Sigmoid colon (tissue), 7 donors: ENCODE measurements around the gene TAP1. TPM values are rescaled to one million over a fixed set of nuclear protein-coding genes. Genes with fewer than 3 reads are reported as not detected.

Experiments used
- DNase-seq: peaks from one replicate; pipeline ENCODE4 v3.0.0-alpha.2; 2019
- H3K27ac ChIP-seq, 4 donors: fragments of 200-600 bp; sonication (generic); one replicate each; pipeline ENCODE4 v1.5.1; 2016 to 2019; ENCODE audit warnings: mild to moderate bottlenecking in 1 of 4
- H3K27me3 ChIP-seq, 3 donors: fragments of 200-600 bp; sonication (generic); one replicate each; pipeline ENCODE4 v1.5.1; 2019; ENCODE audit warnings: mild to moderate bottlenecking in 1 of 3
- H3K36me3 ChIP-seq, 4 donors: fragments of 200-600 bp; sonication (generic); one replicate each; pipeline ENCODE4 v1.5.1; 2016 to 2019
- H3K4me1 ChIP-seq, 4 donors: fragments of 200-600 bp; sonication (generic); one replicate each; pipeline ENCODE4 v1.5.1; 2017 to 2019
- H3K4me3 ChIP-seq, 4 donors: fragments of 200-600 bp; sonication (generic); one replicate each; pipeline ENCODE4 v1.5.1; 2017 to 2019; ENCODE audit warnings: mild to moderate bottlenecking in 2 of 4, moderate library complexity in 1 of 4
- H3K9me3 ChIP-seq, 4 donors: fragments of 200-600 bp in 3 of 4; sonication (generic) in 3 of 4; one replicate each; pipeline versions ENCODE4 v1.5.1 to v1.6.1; 2013 to 2019
- EP300 ChIP-seq, 4 donors: sonication (generic); formaldehyde crosslinking; IDR thresholded peaks; one replicate each; pipeline ENCODE4 v1.6.1; 2017; ENCODE audit warnings: antibody characterized with exemption in 4 of 4
- POLR2A ChIP-seq, 2 donors: fragments of 450-650 bp; IDR thresholded peaks; one replicate each; pipeline ENCODE4 v1.6.1; 2016; ENCODE audit warnings: antibody characterized with exemption in 2 of 2, mild to moderate bottlenecking in 2 of 2, moderate library complexity in 2 of 2
- POLR2AphosphoS5 ChIP-seq, 4 donors: sonication (generic); formaldehyde crosslinking; IDR thresholded peaks; one replicate each; pipeline ENCODE4 v1.6.1; 2017; ENCODE audit warnings: antibody characterized with exemption in 4 of 4
- WGBS, 2 donors: extraction: QIAGEN DNeasy Blood & Tissue Kit; methylation state at CpG; one replicate each; pipeline ENCODE4 v1.1.7; 2013; 5-methylcytosine and 5-hydroxymethylcytosine counted together
- intact Hi-C: fragments of 100-400 bp; cut with DNase I; formaldehyde crosslinking; loops from one replicate; pipeline ENCODE4 v1.15.1; 2023
- polyA plus RNA-seq, 3 donors: library from polyadenylated mRNA; stranded (reverse); fragments of 200-250 nt; gene quantifications; one replicate each; pipeline ENCODE4 v1.2.3, GENCODE V29; 2013
- total RNA-seq, 4 donors: library from RNA; depleted of rRNA; stranded (reverse); fragments of >200 nt; gene quantifications; one replicate each; pipeline ENCODE4 v1.1.0, GENCODE V29; 2016
- TF ChIP-seq, protein P1 (sequence below), 4 experiments: fragments of 450-650 bp in 3 of 4; fragments of 200-600 bp in 1 of 4; IDR thresholded peaks; one replicate each; pipeline ENCODE4 v1.5.1; 2016 to 2019; ENCODE audit warnings: antibody characterized with exemption in 4 of 4, mild to moderate bottlenecking in 3 of 4, moderate library complexity in 2 of 4
- donor health status: healthy with polysubstance abuse.
- donor health status: Bipolar disorder and iron deficiency.
- donor health status: healthy.

Gene TAP1
- total and polyA plus RNA-seq, 7 donors: 11.4 to 211 (median 23.5) TPM

DNA sequence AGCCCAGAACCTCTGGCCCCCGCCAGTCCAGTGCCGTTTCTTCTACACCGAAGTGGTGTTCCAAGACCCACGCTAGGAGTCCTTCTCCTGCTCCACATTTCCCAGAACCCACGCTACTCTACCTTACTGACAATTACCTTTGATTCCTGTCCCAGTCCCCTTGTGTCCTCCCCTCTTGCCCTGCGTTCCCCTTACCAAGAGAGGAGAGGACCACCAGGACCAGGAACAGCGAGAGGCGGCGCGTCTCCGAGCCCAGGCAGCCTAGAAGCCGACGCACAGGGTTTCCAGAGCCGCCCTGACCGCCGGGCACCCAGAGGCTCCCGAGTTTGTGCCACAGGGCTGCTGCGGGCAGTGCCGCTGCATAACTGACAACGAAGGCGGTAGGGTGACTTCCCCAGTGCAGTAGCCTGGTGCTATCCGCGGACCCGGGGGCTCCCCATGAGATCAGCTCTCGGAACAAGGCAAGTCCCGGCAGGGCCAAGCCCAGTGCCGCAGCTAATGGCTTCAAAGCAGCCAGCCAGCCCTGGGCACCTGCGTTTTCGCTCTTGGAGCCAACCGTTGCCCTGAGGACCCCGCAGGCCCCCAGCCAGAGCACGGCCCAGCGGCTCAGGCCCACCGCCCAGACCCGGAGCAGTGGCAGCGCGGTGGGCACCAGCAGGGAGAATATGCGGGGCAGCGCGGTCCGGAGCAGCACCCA, 512 bp downstream of the TAP1 start:
- TF ChIP-seq, protein P1, sequence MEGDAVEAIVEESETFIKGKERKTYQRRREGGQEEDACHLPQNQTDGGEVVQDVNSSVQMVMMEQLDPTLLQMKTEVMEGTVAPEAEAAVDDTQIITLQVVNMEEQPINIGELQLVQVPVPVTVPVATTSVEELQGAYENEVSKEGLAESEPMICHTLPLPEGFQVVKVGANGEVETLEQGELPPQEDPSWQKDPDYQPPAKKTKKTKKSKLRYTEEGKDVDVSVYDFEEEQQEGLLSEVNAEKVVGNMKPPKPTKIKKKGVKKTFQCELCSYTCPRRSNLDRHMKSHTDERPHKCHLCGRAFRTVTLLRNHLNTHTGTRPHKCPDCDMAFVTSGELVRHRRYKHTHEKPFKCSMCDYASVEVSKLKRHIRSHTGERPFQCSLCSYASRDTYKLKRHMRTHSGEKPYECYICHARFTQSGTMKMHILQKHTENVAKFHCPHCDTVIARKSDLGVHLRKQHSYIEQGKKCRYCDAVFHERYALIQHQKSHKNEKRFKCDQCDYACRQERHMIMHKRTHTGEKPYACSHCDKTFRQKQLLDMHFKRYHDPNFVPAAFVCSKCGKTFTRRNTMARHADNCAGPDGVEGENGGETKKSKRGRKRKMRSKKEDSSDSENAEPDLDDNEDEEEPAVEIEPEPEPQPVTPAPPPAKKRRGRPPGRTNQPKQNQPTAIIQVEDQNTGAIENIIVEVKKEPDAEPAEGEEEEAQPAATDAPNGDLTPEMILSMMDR (IDR thresholded peaks at IDR 0.05): no peak
- TF ChIP-seq EP300 (IDR thresholded peaks at IDR 0.05): no peak
- peak in 1 of 2 donors; percentile 15 for TF ChIP-seq POLR2A (IDR thresholded peaks at IDR 0.05)
- peak in 1 of 4 donors; percentile 47 for TF ChIP-seq POLR2AphosphoS5 (IDR thresholded peaks at IDR 0.05)
- Histone ChIP-seq H3K27ac (peak overlapping the region; percentile 96 to 99 (median 98)), H3K36me3 (peaks cover 12 to 46% (median 27%) of the 10 kb centered on the region in 4 donors), H3K4me1 (peaks cover 0 to 35% (median 26%) of the 10 kb centered on the region in 4 donors), H3K4me3 (peak overlapping the region; percentile 80 to 90 (median 82)), H3K27me3 (no peaks in the 10 kb centered on the region), H3K9me3 (no peaks in the 10 kb centered on the region)
- peak; percentile 80 for DNase-seq
- intact Hi-C loops: loop anchor here (1.0 to 5.0 kb wide), 2 partner anchors 15 to 354 kb away; partner anchors contain the start of genes RING1 and TAP2
- WGBS, 2 donors: 0% methylated on average over 41 of the region's 41 CpGs

DNA sequence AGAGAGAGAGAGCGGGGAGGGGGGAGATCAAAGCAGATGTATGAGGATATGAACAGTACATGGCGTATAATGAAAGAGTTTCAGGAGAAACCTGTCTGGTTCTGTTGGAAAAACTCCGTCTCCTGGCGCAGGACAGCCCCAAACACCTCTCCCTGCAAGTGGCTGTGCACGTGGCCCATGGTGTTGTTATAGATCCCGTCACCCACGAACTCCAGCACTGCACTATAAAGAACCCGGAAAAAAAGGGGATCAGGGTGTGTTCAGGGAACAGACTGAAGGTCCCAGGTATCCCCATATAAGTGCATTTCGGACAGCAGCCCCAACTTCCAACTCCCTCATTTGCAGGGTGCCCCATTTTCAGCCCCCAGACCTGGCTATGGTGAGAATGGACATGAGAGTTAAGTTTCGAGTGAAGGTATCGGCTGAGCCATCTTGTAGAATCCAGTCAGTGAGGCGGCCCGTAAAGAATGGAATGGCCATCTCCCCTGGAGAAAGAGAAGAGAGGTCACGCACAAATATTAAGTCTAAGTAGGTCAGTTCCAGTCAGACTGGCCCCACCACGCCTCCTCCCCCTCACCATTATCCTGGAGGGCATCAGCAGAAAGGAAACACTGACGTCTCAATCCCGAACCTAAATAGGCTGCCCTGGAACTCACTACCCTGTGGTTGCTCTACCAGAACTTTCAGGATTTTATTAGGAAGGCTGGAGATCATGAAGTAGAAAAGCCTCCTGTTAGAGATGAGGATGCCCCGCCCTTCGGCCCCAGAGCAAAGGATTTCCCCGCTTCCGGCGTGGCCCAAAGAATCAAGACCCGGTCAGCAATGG, 1.3 kb downstream of the TAP1 start:
- H3K4me3 ChIP-seq: peak overlapping the region; percentile 80 to 90 (median 82)
- DNase-seq: peak; percentile 79
- peak overlapping the region; percentile 96 to 99 (median 98) for H3K27ac ChIP-seq
- no peaks in the 10 kb centered on the region for H3K9me3 ChIP-seq
- WGBS, 2 donors: 41 to 43% methylated on average over 23 of the region's 23 CpGs
- H3K27me3 ChIP-seq: no peaks in the 10 kb centered on the region
- H3K4me1 ChIP-seq: peaks cover 0 to 35% (median 26%) of the 10 kb centered on the region in 4 donors
- TF ChIP-seq POLR2AphosphoS5 (IDR thresholded peaks at IDR 0.05): peak in 1 of 4 donors; percentile 24
- TF ChIP-seq, protein P1 (IDR thresholded peaks at IDR 0.05): no peak
- intact Hi-C loops: loop anchor here (5.0 kb wide), 1 partner anchor 355 kb away; the partner anchor contains the start of gene RING1
- peaks cover 12 to 46% (median 28%) of the 10 kb centered on the region in 4 donors for H3K36me3 ChIP-seq

DNA sequence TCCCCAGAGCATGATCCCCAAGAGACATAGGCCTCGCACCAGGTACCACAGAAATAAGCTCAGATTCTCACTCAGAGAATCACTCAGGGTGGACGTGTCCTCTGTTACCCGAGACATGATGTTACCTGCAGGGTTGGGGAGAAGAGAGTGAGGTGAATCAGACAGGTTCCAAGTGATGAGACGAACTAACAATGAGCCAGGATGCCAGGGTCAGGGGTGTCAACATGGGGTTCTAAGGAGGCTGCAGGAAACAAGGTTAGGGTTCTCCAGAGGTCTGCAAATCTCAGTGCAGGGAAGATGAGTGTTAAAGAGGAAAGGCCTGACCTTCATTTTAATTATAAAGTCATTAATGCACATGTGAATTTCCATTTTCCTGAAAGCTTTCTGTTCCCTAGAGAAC, 2.5 kb downstream of the TAP1 start:
- DNase-seq: no peak
- H3K9me3 ChIP-seq: no peaks in the 10 kb centered on the region
- H3K27ac ChIP-seq: peak overlapping the region; percentile 96 to 99 (median 98)
- H3K4me3 ChIP-seq: no peak overlapping the region
- intact Hi-C loops: loop anchor here (5.0 kb wide), 1 partner anchor 356 kb away; the partner anchor contains the start of gene RING1
- TF ChIP-seq EP300 (IDR thresholded peaks at IDR 0.05): no peak
- TF ChIP-seq, protein P1 (IDR thresholded peaks at IDR 0.05): no peak
- TF ChIP-seq POLR2AphosphoS5 (IDR thresholded peaks at IDR 0.05): no peak
- no peak for TF ChIP-seq POLR2A (IDR thresholded peaks at IDR 0.05)
- 87 to 91% methylated on average over 4 of the region's 4 CpGs for WGBS, 2 donors
- H3K27me3 ChIP-seq: no peaks in the 10 kb centered on the region
- H3K4me1 ChIP-seq: peaks cover 0 to 32% (median 26%) of the 10 kb centered on the region in 4 donors
- peaks cover 20 to 57% (median 37%) of the 10 kb centered on the region in 4 donors for H3K36me3 ChIP-seq

DNA sequence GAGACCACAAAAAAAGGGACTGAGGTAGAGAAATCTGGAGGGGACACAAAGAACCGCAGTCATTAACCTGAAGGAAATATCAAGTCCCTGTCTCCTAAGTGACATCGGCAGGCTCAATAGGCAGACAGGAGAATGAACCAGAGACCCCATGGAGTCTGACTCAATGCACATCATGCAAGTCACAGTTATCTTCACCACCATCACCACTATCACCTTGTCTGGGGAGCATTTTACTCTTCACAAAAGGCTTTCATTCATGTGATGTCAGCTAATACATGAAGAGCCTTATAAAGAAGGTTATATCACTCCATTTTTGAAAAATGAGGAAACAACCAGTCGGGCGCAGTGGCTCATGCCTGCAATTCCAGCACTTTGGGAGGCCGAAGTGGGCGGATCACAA, 4.4 kb downstream of the TAP1 start:
- no peak overlapping the region for H3K27ac ChIP-seq
- H3K27me3 ChIP-seq: no peaks in the 10 kb centered on the region
- DNase-seq: no peak
- peaks cover 20 to 64% (median 40%) of the 10 kb centered on the region in 4 donors for H3K36me3 ChIP-seq
- intact Hi-C loops: no loop called here
- 80 to 81% methylated on average over 6 of the region's 6 CpGs for WGBS, 2 donors
- no peak overlapping the region for H3K4me3 ChIP-seq
- no peaks in the 10 kb centered on the region for H3K9me3 ChIP-seq
- TF ChIP-seq, protein P1 (IDR thresholded peaks at IDR 0.05): no peak
- TF ChIP-seq POLR2A (IDR thresholded peaks at IDR 0.05): no peak
- TF ChIP-seq EP300 (IDR thresholded peaks at IDR 0.05): no peak
- TF ChIP-seq POLR2AphosphoS5 (IDR thresholded peaks at IDR 0.05): no peak
- H3K4me1 ChIP-seq: peaks cover 0 to 26% (median 21%) of the 10 kb centered on the region in 4 donors
